ENCODE results near the gene RAD52. TPM values are rescaled to one million over a fixed set of nuclear protein-coding genes. Genes with fewer than 3 reads are reported as not detected.

The RAD52 gene
- total RNA-seq, 1 experiment from 2014 or later = 19.2 TPM

DNA sequence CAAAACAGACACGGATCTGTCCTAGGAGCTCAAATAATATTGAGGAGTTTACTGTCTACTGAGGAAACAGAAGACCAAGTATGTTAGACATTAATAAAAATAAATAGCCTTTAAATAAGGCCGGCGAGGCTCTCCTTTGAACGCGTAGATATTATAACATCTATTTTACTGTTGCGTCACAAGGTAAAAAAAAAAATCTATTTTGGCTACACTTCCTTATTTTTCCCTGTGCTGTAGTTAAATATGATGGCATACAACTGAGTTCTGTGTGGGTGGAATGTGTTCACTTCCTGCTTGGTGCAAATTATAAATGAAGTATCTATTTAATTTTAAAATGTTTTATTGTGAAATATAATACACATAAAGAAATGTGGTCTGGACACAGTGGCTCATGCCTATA, 17.2 kb upstream of the RAD52 start (continued):
- TF ChIP-seq, protein P1, sequence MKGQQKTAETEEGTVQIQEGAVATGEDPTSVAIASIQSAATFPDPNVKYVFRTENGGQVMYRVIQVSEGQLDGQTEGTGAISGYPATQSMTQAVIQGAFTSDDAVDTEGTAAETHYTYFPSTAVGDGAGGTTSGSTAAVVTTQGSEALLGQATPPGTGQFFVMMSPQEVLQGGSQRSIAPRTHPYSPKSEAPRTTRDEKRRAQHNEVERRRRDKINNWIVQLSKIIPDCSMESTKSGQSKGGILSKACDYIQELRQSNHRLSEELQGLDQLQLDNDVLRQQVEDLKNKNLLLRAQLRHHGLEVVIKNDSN (CRISPR knock-in tag; IDR thresholded peaks at IDR 0.05) = no peak
- no peak for TF ChIP-seq PRRX2 (CRISPR knock-in tag; IDR thresholded peaks at IDR 0.05)
- TF ChIP-seq, protein P2, sequence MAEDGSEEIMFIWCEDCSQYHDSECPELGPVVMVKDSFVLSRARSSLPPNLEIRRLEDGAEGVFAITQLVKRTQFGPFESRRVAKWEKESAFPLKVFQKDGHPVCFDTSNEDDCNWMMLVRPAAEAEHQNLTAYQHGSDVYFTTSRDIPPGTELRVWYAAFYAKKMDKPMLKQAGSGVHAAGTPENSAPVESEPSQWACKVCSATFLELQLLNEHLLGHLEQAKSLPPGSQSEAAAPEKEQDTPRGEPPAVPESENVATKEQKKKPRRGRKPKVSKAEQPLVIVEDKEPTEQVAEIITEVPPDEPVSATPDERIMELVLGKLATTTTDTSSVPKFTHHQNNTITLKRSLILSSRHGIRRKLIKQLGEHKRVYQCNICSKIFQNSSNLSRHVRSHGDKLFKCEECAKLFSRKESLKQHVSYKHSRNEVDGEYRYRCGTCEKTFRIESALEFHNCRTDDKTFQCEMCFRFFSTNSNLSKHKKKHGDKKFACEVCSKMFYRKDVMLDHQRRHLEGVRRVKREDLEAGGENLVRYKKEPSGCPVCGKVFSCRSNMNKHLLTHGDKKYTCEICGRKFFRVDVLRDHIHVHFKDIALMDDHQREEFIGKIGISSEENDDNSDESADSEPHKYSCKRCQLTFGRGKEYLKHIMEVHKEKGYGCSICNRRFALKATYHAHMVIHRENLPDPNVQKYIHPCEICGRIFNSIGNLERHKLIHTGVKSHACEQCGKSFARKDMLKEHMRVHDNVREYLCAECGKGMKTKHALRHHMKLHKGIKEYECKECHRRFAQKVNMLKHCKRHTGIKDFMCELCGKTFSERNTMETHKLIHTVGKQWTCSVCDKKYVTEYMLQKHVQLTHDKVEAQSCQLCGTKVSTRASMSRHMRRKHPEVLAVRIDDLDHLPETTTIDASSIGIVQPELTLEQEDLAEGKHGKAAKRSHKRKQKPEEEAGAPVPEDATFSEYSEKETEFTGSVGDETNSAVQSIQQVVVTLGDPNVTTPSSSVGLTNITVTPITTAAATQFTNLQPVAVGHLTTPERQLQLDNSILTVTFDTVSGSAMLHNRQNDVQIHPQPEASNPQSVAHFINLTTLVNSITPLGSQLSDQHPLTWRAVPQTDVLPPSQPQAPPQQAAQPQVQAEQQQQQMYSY (CRISPR knock-in tag; IDR thresholded peaks at IDR 0.05) = no peak
- no peak for TF ChIP-seq GTF2I (CRISPR knock-in tag; conservative IDR thresholded peaks at IDR 0.05)
- TF ChIP-seq ZNF263 (CRISPR knock-in tag; IDR thresholded peaks at IDR 0.05; ENCODE audit: low read depth) = no peak
- TF ChIP-seq, protein P3, sequence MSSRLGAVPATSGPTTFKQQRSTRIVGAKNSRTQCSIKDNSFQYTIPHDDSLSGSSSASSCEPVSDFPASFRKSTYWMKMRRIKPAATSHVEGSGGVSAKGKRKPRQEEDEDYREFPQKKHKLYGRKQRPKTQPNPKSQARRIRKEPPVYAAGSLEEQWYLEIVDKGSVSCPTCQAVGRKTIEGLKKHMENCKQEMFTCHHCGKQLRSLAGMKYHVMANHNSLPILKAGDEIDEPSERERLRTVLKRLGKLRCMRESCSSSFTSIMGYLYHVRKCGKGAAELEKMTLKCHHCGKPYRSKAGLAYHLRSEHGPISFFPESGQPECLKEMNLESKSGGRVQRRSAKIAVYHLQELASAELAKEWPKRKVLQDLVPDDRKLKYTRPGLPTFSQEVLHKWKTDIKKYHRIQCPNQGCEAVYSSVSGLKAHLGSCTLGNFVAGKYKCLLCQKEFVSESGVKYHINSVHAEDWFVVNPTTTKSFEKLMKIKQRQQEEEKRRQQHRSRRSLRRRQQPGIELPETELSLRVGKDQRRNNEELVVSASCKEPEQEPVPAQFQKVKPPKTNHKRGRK (CRISPR knock-in tag; IDR thresholded peaks at IDR 0.05; ENCODE audit: borderline replicate concordance) = no peak
- TF ChIP-seq, protein P4, sequence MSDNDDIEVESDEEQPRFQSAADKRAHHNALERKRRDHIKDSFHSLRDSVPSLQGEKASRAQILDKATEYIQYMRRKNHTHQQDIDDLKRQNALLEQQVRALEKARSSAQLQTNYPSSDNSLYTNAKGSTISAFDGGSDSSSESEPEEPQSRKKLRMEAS (CRISPR knock-in tag; IDR thresholded peaks at IDR 0.05) = no peak
- no peak for TF ChIP-seq SMAD4 (CRISPR knock-in tag; IDR thresholded peaks at IDR 0.05)
- TF ChIP-seq, protein P5, sequence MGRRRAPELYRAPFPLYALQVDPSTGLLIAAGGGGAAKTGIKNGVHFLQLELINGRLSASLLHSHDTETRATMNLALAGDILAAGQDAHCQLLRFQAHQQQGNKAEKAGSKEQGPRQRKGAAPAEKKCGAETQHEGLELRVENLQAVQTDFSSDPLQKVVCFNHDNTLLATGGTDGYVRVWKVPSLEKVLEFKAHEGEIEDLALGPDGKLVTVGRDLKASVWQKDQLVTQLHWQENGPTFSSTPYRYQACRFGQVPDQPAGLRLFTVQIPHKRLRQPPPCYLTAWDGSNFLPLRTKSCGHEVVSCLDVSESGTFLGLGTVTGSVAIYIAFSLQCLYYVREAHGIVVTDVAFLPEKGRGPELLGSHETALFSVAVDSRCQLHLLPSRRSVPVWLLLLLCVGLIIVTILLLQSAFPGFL (CRISPR knock-in tag; IDR thresholded peaks at IDR 0.05; ENCODE audit: borderline replicate concordance) = no peak

DNA sequence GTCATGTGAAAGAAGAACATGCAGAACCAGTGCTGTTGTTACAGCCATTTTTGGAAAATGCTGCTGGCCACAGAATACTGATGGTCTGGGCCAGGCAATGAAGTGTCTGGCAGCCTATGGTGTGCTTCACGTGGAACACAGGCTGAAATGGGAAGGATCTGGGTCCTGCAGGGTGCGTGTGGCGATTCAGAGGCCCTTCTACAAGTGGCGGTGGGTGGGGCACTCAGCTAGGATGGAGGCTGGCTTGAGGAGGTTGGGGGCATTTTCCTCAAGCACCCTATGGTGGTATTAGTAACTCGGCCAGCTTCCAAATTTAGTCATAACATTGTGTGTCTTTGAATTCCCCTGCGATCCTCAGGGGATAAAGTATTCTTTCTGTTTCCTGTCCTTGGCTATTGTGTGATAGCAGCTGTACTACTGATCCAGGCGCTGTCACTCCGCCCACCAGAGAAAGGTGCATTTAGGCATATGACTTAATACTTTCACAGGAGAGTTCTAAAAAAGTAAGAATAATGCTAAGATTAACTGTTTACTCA, 9.2 kb upstream of the RAD52 start:
- no peaks in the 10 kb centered on the region for H3K27me3 Mint-ChIP-seq (ENCODE audit: low read depth)
- H3K9me3 Mint-ChIP-seq = no peaks in the 10 kb centered on the region; the same call in 1 of the 2 replicates
- DNase-seq (ENCODE audit: low spot score) (no peak), ATAC-seq (no peak)
- no peak overlapping the region for H3K4me3 Mint-ChIP-seq
- H3K36me3 Mint-ChIP-seq = no peaks in the 10 kb centered on the region
- peaks cover 7% of the 10 kb centered on the region; the same call in 1 of the 2 replicates for H3K4me1 Mint-ChIP-seq
- ChIA-PET CTCF (interaction anchor here (1.1 to 2.0 kb wide), 2 partner anchors 9 to 134 kb away, joined by 3 to 8 read pairs; partner anchors contain the start of gene RAD52), POLR2A (no interaction called here)
- no peak for TF ChIP-seq ETV6 (CRISPR knock-in tag; IDR thresholded peaks at IDR 0.05)
- no peak for TF ChIP-seq ZNF416 (CRISPR knock-in tag; IDR thresholded peaks at IDR 0.05)
- no peak for TF ChIP-seq MXD4 (CRISPR knock-in tag; IDR thresholded peaks at IDR 0.05; ENCODE audit: borderline replicate concordance)
- no peak overlapping the region for H3K27ac Mint-ChIP-seq

DNA sequence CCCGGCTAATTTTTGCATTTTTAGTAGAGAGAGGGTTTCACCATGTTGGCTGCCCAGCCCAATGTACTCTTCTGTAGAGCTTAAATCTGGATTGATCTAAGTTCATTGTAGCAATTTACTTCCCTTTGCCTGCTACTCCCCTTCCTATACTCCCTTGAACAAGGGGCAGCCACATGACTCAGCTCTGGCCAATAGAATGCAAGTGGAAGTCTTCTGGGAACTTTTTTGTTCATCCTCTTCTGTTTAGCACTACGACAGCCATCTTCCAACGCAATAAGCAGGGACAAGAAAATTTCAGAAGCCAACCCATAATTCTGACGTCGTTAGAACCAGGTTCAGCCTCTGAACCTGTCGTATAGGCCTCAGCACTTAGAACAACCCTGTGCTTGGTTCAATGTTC, 6.4 kb upstream of the RAD52 start:
- Mint-ChIP-seq H3K4me1 (peaks cover 14% of the 10 kb centered on the region; the same call in 1 of the 2 replicates), H3K27ac (no peak overlapping the region), H3K36me3 (no peaks in the 10 kb centered on the region), H3K27me3 (ENCODE audit: low read depth) (no peaks in the 10 kb centered on the region), H3K4me3 (no peak overlapping the region), H3K9me3 (no peaks in the 10 kb centered on the region; the same call in 1 of the 2 replicates)
- CTCF ChIA-PET = no interaction called here
- POLR2A ChIA-PET = no interaction called here
- DNase-seq (ENCODE audit: low spot score) = no peak
- no peak for ATAC-seq
- TF ChIP-seq SP1 (CRISPR knock-in tag; conservative IDR thresholded peaks at IDR 0.05) (no peak), HMGA2 (CRISPR knock-in tag; IDR thresholded peaks at IDR 0.05) (no peak), FOXK1 (CRISPR knock-in tag; IDR thresholded peaks at IDR 0.05) (no peak), TEAD1 (CRISPR knock-in tag; IDR thresholded peaks at IDR 0.05) (no peak), ZNF219 (CRISPR knock-in tag; IDR thresholded peaks at IDR 0.05; ENCODE audit: borderline replicate concordance) (no peak), ZNF671 (CRISPR knock-in tag; IDR thresholded peaks at IDR 0.05) (no peak), NFYB (CRISPR knock-in tag; conservative IDR thresholded peaks at IDR 0.05; ENCODE audit: low read depth) (peak; percentile 57)
- TF ChIP-seq, protein P6, sequence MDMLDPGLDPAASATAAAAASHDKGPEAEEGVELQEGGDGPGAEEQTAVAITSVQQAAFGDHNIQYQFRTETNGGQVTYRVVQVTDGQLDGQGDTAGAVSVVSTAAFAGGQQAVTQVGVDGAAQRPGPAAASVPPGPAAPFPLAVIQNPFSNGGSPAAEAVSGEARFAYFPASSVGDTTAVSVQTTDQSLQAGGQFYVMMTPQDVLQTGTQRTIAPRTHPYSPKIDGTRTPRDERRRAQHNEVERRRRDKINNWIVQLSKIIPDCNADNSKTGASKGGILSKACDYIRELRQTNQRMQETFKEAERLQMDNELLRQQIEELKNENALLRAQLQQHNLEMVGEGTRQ (CRISPR knock-in tag; IDR thresholded peaks at IDR 0.05) = peak; percentile 32; the same call in 1 of the 2 replicates
- TF ChIP-seq, protein P7, sequence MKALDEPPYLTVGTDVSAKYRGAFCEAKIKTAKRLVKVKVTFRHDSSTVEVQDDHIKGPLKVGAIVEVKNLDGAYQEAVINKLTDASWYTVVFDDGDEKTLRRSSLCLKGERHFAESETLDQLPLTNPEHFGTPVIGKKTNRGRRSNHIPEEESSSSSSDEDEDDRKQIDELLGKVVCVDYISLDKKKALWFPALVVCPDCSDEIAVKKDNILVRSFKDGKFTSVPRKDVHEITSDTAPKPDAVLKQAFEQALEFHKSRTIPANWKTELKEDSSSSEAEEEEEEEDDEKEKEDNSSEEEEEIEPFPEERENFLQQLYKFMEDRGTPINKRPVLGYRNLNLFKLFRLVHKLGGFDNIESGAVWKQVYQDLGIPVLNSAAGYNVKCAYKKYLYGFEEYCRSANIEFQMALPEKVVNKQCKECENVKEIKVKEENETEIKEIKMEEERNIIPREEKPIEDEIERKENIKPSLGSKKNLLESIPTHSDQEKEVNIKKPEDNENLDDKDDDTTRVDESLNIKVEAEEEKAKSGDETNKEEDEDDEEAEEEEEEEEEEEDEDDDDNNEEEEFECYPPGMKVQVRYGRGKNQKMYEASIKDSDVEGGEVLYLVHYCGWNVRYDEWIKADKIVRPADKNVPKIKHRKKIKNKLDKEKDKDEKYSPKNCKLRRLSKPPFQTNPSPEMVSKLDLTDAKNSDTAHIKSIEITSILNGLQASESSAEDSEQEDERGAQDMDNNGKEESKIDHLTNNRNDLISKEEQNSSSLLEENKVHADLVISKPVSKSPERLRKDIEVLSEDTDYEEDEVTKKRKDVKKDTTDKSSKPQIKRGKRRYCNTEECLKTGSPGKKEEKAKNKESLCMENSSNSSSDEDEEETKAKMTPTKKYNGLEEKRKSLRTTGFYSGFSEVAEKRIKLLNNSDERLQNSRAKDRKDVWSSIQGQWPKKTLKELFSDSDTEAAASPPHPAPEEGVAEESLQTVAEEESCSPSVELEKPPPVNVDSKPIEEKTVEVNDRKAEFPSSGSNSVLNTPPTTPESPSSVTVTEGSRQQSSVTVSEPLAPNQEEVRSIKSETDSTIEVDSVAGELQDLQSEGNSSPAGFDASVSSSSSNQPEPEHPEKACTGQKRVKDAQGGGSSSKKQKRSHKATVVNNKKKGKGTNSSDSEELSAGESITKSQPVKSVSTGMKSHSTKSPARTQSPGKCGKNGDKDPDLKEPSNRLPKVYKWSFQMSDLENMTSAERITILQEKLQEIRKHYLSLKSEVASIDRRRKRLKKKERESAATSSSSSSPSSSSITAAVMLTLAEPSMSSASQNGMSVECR (CRISPR knock-in tag; IDR thresholded peaks at IDR 0.05; ENCODE audit: borderline replicate concordance) = no peak

Measured in WTC11 (cell line).